ENCODE measurements around the gene CRYBB3.
A peak's percentile ranks its signal among the peaks of the same experiment; 100 is the strongest.
"Not testable (repeated sequence)": the region's sequence is repeated elsewhere in the genome, so short reads cannot be mapped to it uniquely, and the experiment has no call there.

CRYBB3 gene

GRCh38 chr22:25176175-25176574, 23.5 kb upstream of the CRYBB3 start:
- no peak for DNase-seq

- DNase-seq: no peak
Measured at GRCh38 chr22:25176799-25177198, 22.9 kb upstream of the CRYBB3 start.

- DNase-seq: no peak
Measured at GRCh38 chr22:25177226-25177625, 22.4 kb upstream of the CRYBB3 start.

- DNase-seq: no peak
Measured at GRCh38 chr22:25177895-25178294, 21.8 kb upstream of the CRYBB3 start.

- not testable (repeated sequence) for DNase-seq
Measured at GRCh38 chr22:25178348-25178747, 21.3 kb upstream of the CRYBB3 start.

- not testable (repeated sequence) for DNase-seq
Measured at GRCh38 chr22:25178869-25179631, 20.6 kb upstream of the CRYBB3 start.

- DNase-seq: no peak
Measured at GRCh38 chr22:25182131-25183110, 17.2 kb upstream of the CRYBB3 start.

- no peak for DNase-seq
Measured at GRCh38 chr22:25183949-25184619, 15.6 kb upstream of the CRYBB3 start.

GRCh38 chr22:25186140-25186539, 13.5 kb upstream of the CRYBB3 start:
- DNase-seq: no peak

GRCh38 chr22:25187469-25187868, 12.2 kb upstream of the CRYBB3 start:
- no peak for DNase-seq

GRCh38 chr22:25192406-25192805, 7.3 kb upstream of the CRYBB3 start:
- DNase-seq: no peak

- DNase-seq: no peak
Measured at GRCh38 chr22:25193130-25193529, 6.5 kb upstream of the CRYBB3 start.

- DNase-seq: no peak
Measured at GRCh38 chr22:25193548-25193947, 6.1 kb upstream of the CRYBB3 start.

GRCh38 chr22:25196326-25196725, 3.3 kb upstream of the CRYBB3 start:
- DNase-seq: no peak

- DNase-seq: no peak
Measured at GRCh38 chr22:25197340-25197739, 2.3 kb upstream of the CRYBB3 start.

GRCh38 chr22:25200967-25201366, 1.3 kb downstream of the CRYBB3 start:
- no peak for DNase-seq

GRCh38 chr22:25201557-25202273, 2.1 kb downstream of the CRYBB3 start:
- no peak for DNase-seq

- DNase-seq: peak; percentile 56
Measured at GRCh38 chr22:25202290-25202921, 2.7 kb downstream of the CRYBB3 start.

- no peak for DNase-seq
Measured at GRCh38 chr22:25203082-25203481, 3.4 kb downstream of the CRYBB3 start.

- DNase-seq: not testable (repeated sequence)
Measured at GRCh38 chr22:25204547-25204946, 4.9 kb downstream of the CRYBB3 start.

GRCh38 chr22:25205847-25206246, 6.2 kb downstream of the CRYBB3 start:
- DNase-seq: no peak

GRCh38 chr22:25206998-25207397, 7.3 kb downstream of the CRYBB3 start:
- DNase-seq: no peak

Data from activated naive CD4-positive, alpha-beta T cell treated with Interleukin-2 at 50 U/mL for 16 hours (primary cell).